ENCODE data around the gene GPR26. TPM values are rescaled to one million over a fixed set of nuclear protein-coding genes. Genes with fewer than 3 reads are reported as not detected.

Gene GPR26
- total RNA-seq: not detected in 2 replicates

GRCh38 chr10:123666318-123667236, at the start of gene GPR26:
Gene GPR26, plus strand, starts transcription at chr10:123666355. Its CDS starts 53 bp downstream, at chr10:123666408.

Other genes with a start within 250 kb of the GPR26 start
- gene CPXM2, start 225.5 kb downstream of the GPR26 start, total RNA-seq: not detected in 2 replicates